Thymus (tissue), 11 donors: ENCODE results near the gene VAMP3. TPM values are rescaled to one million over a fixed set of nuclear protein-coding genes. Genes with fewer than 3 reads are reported as not detected.
A peak's percentile ranks its signal among the peaks of the same experiment; 100 is the strongest.

ENCODE experiments used
- DNase-seq, 9 donors: peaks; one replicate each; pipeline ENCODE4 v3.0.0-alpha.2; 2013; ENCODE audit warnings: low spot score in 9 of 9, low read depth in 6 of 9, missing footprints in 1 of 9
- H3K27ac ChIP-seq, 2 donors: one replicate each; pipeline ENCODE4 v1.5.1; 2013; ENCODE audit warnings: control low read depth in 1 of 2, low read depth in 1 of 2, low read length in 1 of 2, mild to moderate bottlenecking in 1 of 2, moderate library complexity in 1 of 2
- H3K27me3 ChIP-seq, 2 donors: one replicate each; pipeline ENCODE4 v1.5.1; 2013; ENCODE audit warnings: low read length in 1 of 2; ENCODE audit not compliant: control insufficient read depth in 2 of 2, insufficient read depth in 1 of 2
- H3K36me3 ChIP-seq, 2 donors: one replicate each; pipeline ENCODE4 v1.5.1; 2013; ENCODE audit warnings: low read length in 1 of 2, mild to moderate bottlenecking in 1 of 2, moderate library complexity in 1 of 2; ENCODE audit not compliant: control insufficient read depth in 2 of 2, insufficient read depth in 2 of 2
- H3K4me1 ChIP-seq, 2 donors: one replicate each; pipeline ENCODE4 v1.5.1; 2013; ENCODE audit warnings: low read length in 2 of 2; ENCODE audit not compliant: control insufficient read depth in 2 of 2, insufficient read depth in 2 of 2
- H3K4me3 ChIP-seq, 2 donors: one replicate each; pipeline ENCODE4 v1.5.1; 2013; ENCODE audit warnings: low read length in 2 of 2, control low read depth in 1 of 2, mild to moderate bottlenecking in 1 of 2
- H3K9me3 ChIP-seq, 2 donors: one replicate each; pipeline ENCODE4 v1.5.1; 2013; ENCODE audit warnings: low read length in 1 of 2, mild to moderate bottlenecking in 1 of 2; ENCODE audit not compliant: control insufficient read depth in 2 of 2, insufficient read depth in 1 of 2
- WGBS: extraction: QIAGEN DNeasy Blood & Tissue Kit; methylation state at CpG from one replicate; pipeline ENCODE4 v1.1.7; 2013; 5-methylcytosine and 5-hydroxymethylcytosine counted together
- polyA plus RNA-seq: library from polyadenylated mRNA; stranded (reverse); fragments of 200-250 nt; gene quantifications from one replicate; pipeline ENCODE4 v1.2.3, GENCODE V29; 2013
- total RNA-seq: library from RNA; stranded (reverse); fragments of 120-200 nt; gene quantifications from one replicate; pipeline ENCODE4 v1.2.4, GENCODE V29; 2013
- donor health status: healthy.

Gene VAMP3
- total and polyA plus RNA-seq, 2 donors = 31.5 to 55.6 TPM

DNA sequence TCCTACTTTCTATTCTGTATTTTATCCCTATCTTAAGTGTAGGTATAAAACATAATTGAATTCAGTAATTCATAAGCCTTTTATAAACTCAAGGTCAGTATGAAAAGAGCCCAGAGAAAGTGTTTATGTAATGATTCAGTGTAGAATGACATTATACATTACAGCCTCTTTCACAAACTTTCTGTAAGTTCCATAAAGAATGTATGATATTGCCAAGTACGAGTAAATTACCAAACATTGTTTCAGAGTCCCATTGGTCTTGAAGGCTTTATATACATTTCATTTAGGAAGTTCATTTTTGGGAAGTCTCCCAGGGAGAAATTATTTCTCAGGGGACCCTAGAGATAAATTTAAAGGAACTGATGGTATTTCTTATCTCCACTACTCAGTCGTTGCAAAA lies 37.8 kb upstream of the VAMP3 start:
- Histone ChIP-seq H3K27me3 (no peaks in the 10 kb centered on the region), H3K9me3 (no peaks in the 10 kb centered on the region), H3K27ac (no peak overlapping the region), H3K36me3 (no peaks in the 10 kb centered on the region), H3K4me1 (no peaks in the 10 kb centered on the region), H3K4me3 (no peak overlapping the region)
- no peak for DNase-seq
- WGBS = 52% methylated on average over 2 of the region's 2 CpGs

- H3K4me3 ChIP-seq = no peak overlapping the region
- H3K36me3 ChIP-seq = no peaks in the 10 kb centered on the region
- DNase-seq = no peak
- H3K9me3 ChIP-seq = no peaks in the 10 kb centered on the region
- no peaks in the 10 kb centered on the region for H3K27me3 ChIP-seq
- H3K4me1 ChIP-seq = no peaks in the 10 kb centered on the region
- no peak overlapping the region for H3K27ac ChIP-seq
- 96% methylated on average over 6 of the region's 6 CpGs for WGBS
These were observed 33.1 kb upstream of the VAMP3 start for GRCh38 chr1:7738044-7738443.

GRCh38 chr1:7743346-7743745 lies 27.8 kb upstream of the VAMP3 start:
- H3K27me3 ChIP-seq = no peaks in the 10 kb centered on the region
- no peak overlapping the region for H3K4me3 ChIP-seq
- H3K9me3 ChIP-seq = no peaks in the 10 kb centered on the region
- DNase-seq = no peak
- 97% methylated on average over 6 of the region's 6 CpGs for WGBS
- no peaks in the 10 kb centered on the region for H3K36me3 ChIP-seq
- H3K4me1 ChIP-seq = no peaks in the 10 kb centered on the region
- H3K27ac ChIP-seq = no peak overlapping the region

- no peak for DNase-seq
- Histone ChIP-seq H3K4me3 (no peak overlapping the region), H3K4me1 (no peaks in the 10 kb centered on the region), H3K36me3 (no peaks in the 10 kb centered on the region), H3K27me3 (no peaks in the 10 kb centered on the region), H3K27ac (no peak overlapping the region), H3K9me3 (no peaks in the 10 kb centered on the region)
- WGBS = 96% methylated on average over 9 of the region's 9 CpGs
These were observed 26.2 kb upstream of the VAMP3 start for GRCh38 chr1:7744882-7745281.

DNA sequence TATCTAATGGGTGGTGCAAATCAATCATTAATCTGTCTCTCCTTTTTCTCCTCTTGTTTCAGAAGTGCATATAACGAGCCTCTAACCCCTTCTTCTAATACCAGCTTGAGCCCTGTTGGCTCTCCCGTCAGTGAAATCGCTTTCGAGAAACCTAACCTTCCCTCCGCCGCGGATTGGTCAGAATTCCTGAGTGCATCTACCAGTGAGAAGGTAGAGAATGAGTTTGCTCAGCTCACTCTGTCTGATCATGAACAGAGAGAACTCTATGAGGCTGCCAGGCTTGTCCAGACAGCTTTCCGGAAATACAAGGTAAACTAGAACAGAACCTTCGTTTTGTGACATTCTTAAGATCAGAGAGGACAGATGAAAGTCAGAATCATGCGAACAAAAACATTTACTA lies 25.3 kb upstream of the VAMP3 start:
- DNase-seq = no peak
- no peak overlapping the region for H3K27ac ChIP-seq

DNA sequence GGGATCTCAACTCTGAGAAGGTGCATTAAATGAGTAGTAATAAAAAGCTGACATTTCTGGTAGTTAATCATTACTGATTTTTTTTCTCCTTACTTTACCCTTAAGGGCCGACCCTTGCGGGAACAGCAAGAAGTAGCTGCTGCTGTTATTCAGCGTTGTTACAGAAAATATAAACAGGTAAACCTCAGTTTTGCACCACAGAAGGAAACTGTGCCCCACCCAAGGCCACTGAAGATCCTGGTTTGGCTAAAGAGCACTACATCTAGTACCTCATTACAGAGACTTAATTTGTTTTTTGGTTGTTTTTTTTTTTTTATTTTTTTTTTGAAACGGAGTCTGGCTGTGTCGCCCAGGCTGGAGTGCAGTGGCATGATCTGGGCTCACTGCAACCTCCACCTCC lies 23.5 kb upstream of the VAMP3 start:
- Histone ChIP-seq H3K9me3 (no peaks in the 10 kb centered on the region), H3K4me1 (no peaks in the 10 kb centered on the region), H3K27me3 (no peaks in the 10 kb centered on the region), H3K4me3 (no peak overlapping the region), H3K36me3 (no peaks in the 10 kb centered on the region), H3K27ac (no peak overlapping the region)
- no peak for DNase-seq
- WGBS = 96% methylated on average over 5 of the region's 5 CpGs

More for the DNA sequence above, 25.3 kb upstream of the VAMP3 start:
- Histone ChIP-seq H3K4me1 (no peaks in the 10 kb centered on the region), H3K9me3 (no peaks in the 10 kb centered on the region), H3K36me3 (no peaks in the 10 kb centered on the region), H3K27me3 (no peaks in the 10 kb centered on the region), H3K4me3 (no peak overlapping the region)
- WGBS = 95% methylated on average over 10 of the region's 10 CpGs

GRCh38 chr1:7749126-7749525 lies 22.0 kb upstream of the VAMP3 start:
- H3K27me3 ChIP-seq = no peaks in the 10 kb centered on the region
- H3K36me3 ChIP-seq = no peaks in the 10 kb centered on the region
- H3K4me1 ChIP-seq = no peaks in the 10 kb centered on the region
- 69% methylated on average over 5 of the region's 5 CpGs for WGBS
- H3K27ac ChIP-seq = no peak overlapping the region
- no peak overlapping the region for H3K4me3 ChIP-seq
- no peak for DNase-seq
- H3K9me3 ChIP-seq = no peaks in the 10 kb centered on the region

GRCh38 chr1:7751174-7751573 lies 19.9 kb upstream of the VAMP3 start:
- Histone ChIP-seq H3K27me3 (no peaks in the 10 kb centered on the region), H3K27ac (no peak overlapping the region), H3K36me3 (no peaks in the 10 kb centered on the region), H3K4me3 (no peak overlapping the region), H3K9me3 (no peaks in the 10 kb centered on the region), H3K4me1 (no peaks in the 10 kb centered on the region)
- WGBS = 90% methylated on average over 11 of the region's 11 CpGs
- no peak for DNase-seq

DNA sequence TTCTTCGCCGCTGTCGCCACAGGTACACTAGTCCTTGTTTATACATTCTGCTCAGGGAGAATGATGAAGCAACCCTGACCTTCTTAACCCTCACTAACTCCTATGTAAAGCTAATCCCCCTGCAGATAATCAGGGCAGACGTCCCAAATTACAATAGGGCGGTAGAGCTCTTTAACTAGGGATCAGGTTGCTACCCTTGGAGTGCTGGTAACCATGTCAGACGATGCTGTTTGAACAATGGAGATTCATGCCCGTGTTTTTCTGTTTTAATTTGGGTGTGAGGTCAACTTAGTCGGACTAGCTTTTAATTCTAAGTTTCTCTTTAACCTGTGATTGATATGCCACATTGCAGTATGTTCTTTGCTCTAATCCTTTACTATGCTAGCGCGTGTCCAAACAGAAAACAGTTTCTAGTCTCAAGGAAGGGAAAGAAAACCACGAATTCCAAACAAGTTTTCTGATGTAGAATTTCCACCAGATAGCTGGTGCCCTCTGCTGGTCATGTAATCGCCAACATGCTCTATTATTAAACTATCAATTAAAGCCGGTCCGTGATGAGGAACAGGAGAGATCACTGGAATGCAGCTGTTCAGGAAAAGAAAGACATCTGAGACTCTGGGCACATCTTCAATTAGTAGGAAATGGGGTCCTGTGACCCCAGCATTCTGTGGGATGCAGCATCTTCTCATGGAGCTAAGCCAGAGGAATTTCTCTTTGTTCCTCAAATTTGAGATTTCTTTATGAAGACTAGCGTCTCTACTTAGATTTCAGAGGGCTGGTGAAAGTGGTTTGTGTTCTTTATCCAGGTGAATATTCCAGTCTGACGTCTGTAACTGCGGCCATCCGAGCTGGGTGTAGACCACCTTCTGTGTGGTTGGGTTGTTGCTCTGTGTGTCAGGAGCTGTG lies 18.3 kb upstream of the VAMP3 start:
- peak in 6 of 9 donors; percentile 18 to 47 (median 30) for DNase-seq
- H3K9me3 ChIP-seq = no peaks in the 10 kb centered on the region
- H3K27me3 ChIP-seq = no peaks in the 10 kb centered on the region
- no peak overlapping the region for H3K27ac ChIP-seq
- H3K4me3 ChIP-seq = no peak overlapping the region
- H3K36me3 ChIP-seq = no peaks in the 10 kb centered on the region
- 40% methylated on average over 18 of the region's 18 CpGs for WGBS
- H3K4me1 ChIP-seq = no peaks in the 10 kb centered on the region
